Glomerular visceral epithelial cell (primary cell): ENCODE data around the gene KLC1.
A peak's percentile ranks its signal among the peaks of the same experiment; 100 is the strongest.
"Not testable (repeated sequence)": the region's sequence is repeated elsewhere in the genome, so short reads cannot be mapped to it uniquely, and the experiment has no call there.

Experiments
- DNase-seq: peaks from one replicate; pipeline ENCODE4 v3.0.0-alpha.2; 2016; ENCODE audit errors: extremely low spot score

The KLC1 gene

GRCh38 chr14:103628684-103629502 lies at the start of gene KLC1:
TSS of gene KLC1 (plus strand) at chr14:103629211. CDS start at chr14:103654565, 25,354 bp downstream.
- DNase-seq: peak; percentile 71

DNA sequence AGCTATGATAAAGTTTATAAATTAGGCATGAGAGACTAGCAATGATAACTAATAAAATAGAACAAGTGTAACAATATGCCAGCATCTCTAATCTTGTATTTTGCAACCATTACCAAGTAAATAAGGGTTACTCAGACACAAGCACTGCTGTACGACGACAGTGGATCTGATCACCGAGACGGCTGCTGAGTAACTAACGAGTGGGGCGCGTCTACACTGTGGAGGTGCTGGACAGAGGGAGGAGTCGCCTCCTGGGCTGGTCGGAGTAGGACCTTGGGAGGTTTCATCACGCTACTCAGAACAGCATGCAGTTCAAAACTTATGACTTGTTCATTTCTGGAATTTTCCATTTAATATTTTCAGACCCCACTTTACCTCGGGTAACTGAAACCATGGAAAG lies 47.8 kb upstream of the KLC1 start:
- DNase-seq: no peak

GRCh38 chr14:103581954-103582703 lies 46.9 kb upstream of the KLC1 start:
- no peak for DNase-seq

DNA sequence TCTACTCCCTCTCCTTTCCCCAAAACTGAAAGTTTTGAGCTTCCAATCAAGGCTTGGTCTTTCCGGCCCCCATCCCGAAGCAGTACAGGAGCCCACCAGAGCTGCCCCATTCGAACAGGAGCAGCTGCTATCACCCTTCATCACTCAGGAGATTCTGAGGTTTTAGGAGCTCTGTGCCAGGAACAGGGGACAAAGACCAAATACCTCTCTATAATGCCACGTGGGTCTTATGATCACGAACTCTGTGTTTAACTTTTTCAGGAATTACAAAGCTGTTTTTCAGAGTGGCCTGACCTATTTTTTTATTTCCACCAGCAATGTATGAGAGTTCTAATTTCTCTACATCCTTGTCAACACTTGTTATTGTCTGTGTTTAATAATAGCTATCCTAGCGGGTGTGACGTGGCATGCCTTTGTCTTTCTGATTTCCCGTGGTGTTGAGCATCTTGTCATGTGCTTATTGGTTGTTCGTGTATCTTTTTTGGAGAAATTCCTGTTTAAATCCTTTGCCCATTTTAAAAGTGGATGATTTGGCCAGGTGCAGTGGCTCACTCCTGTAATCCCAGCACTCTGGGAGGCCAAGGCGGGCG lies 44.6 kb upstream of the KLC1 start:
- no peak for DNase-seq

DNA sequence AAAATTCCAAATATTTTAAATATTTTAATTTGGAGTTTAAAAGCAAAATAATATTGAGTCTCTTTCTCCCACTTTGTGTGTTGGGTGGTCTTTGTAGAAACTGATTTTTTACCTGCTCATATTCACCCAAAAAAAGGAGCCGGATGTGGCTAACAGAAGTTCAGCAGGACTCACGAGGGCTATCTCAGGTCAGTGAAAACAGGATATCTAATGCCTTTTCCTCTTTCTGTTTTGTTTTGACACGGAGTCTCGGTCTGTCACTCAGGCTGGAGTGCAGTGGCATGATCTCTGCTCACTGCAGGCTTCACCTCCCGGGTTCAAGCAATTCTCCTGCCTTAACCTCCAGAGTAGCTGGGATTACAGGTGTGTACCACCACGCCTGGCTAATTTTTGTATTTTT lies 35.4 kb upstream of the KLC1 start:
- DNase-seq: no peak

GRCh38 chr14:103594265-103594664 lies 34.7 kb upstream of the KLC1 start:
- DNase-seq: no peak

GRCh38 chr14:103597623-103598377 lies 31.2 kb upstream of the KLC1 start:
- DNase-seq: peak; percentile 79

DNA sequence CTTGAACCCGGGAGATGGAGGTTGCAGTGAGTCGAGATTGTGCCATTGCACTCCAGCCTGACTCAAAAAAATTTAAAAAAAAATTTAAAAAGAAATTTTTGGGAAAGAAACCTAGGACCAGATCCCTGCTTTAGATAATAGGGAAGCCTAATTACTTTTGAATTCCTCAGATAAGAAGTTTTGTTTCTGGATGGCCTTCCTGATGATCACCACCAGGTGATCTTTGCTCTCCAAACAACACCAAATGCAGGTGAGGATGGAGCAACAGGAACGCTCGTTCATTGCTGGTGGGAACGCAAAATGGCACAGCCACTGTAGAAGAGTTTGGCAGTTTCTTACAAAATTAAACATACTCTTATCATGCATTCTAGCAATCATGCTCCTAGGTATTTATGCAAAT lies 28.5 kb upstream of the KLC1 start:
- DNase-seq: no peak

DNA sequence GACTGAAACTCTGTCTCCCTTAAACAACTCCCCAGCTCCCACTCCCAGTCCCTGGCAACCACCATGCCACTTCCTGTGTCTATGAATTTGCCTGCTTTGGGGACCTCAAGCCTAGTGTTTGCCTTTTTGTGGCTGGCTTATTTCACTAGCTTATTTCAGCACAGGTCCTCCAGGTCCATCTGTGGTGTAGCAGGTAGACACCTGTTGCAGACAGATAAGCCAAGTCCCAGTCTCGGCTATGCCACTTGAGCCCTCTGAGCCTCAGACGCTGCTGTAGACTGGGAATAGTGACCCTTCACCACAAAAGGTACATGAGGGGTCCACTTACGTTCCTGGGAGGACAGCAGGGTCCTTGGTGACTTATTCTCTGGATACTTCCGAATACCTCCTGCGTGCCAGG lies 24.4 kb upstream of the KLC1 start:
- DNase-seq: no peak

DNA sequence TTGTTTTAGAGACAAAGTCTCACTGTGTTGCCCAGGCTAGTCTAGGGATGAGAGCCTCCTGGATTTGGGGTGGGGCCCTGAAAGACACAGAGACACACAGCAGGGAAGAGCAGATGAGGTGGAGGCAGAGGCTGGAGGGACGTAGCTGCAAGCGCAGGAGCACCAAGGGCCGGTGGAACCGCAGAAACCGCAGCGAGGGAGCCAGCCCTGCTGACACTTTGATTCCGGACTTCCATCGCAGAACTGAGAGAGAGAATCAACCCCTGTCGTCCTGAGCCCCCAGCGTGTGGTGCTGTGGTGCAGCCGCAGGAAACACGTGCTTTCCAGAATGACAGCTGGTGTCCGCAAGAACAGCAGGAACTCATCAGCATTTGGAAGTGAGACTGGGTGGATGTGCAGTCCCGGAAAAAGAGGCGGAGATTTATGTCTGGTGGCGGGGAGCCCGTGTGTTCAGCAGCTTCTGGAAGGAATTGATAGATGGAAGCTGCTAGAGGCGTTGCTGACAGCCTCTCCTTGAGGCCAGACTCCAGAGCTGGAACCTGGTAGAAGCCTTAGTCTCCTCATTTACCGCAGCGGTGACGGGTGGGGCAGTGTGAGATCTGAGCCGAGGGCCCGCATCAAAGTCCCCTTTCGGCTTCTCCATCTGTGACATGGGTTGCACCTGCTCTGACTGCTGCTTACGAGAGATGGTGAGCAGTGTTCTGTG lies 21.9 kb upstream of the KLC1 start:
- DNase-seq: peak; percentile 84

DNA sequence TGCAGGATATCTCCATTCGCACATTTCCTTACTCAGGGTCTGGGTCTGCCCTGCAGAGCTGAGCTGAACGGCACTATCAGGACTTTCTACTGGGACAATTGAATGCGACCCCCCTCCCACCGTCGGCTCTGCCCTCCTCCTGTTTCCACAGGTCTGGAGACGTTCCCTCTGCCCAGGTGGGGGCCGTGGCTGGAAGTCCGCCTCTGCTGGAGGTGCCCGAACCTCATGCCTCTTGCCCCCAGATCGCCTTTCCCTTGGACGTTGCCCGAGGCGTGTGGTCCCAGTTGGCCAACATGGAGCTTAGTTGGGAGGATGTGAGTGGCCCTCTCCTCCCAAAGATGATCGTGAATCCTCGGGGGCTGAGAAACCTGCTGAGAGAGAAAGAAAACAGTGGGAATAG lies 21.2 kb upstream of the KLC1 start:
- no peak for DNase-seq

GRCh38 chr14:103609081-103609480 lies 19.9 kb upstream of the KLC1 start:
- DNase-seq: not testable (repeated sequence)

GRCh38 chr14:103611215-103611614 lies 17.8 kb upstream of the KLC1 start:
- DNase-seq: no peak

DNA sequence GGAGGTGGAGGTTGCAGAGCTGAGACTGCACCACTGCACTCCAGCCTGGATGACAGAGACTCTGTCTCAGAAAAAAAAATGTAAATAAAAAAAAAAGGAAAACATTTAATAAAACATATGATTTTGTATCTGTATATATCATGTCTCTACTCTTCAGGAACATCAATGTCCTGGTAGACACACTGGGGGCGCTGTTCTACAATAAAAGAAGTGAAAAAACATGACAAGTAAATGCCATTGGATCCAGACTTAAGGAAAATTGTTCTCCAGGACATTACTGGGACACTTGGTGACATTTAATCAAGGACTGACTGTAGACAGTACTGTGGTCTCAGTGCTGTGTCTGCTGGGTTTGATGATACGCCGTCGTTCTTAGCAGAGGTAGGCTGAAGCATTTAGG lies 15.5 kb upstream of the KLC1 start:
- DNase-seq: no peak

DNA sequence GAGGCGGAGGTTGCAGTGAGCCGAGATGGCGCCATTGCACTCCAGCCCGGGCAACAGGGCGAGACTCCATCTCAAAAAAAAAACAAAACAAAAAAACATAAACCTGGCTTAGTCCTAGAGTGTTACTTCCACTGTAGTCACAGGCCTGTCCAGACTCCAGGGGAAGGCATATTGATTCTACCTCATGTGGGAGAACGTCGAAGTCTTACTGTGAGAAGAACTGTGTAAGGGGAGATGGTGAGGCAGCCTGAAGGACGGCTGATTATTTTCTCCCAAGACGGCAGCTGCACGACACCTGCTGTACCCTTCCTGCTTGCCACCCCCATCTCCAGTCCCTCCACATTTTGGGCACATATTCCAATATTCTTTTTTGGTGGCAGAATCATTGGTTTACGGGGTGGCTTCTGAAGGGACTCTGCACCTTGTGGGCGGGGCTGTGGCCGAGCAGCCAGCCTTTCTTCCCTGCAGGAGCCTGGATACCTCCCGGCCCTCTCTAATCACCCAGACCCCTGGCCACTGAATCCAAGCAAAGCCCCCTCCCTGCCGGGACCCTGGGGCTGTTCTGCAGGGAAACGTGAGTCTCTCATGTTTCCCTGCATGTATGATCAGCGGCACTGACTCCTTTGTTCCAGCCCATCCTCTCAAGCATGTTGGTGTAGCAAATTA lies 12.2 kb upstream of the KLC1 start:
- DNase-seq: no peak

DNA sequence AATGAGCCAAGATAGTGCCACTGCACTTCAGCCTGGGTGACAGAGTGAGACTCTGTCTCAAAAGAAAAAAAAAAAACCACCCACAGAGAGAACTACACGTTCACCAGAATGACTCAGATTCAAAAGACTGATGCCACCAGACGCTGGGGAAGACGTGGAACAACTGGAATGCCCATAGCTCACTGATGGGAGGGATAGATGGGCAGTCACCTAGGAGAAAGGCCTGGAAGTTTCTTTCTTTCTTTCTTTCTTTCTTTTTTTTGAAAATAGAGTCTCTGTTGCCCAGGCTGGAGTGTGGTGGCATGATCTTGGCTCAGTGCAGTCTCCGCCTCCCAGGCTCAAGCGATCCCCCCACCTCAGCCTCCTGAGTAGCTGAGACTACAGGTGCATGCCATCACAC lies 10.0 kb upstream of the KLC1 start:
- peak; percentile 60 for DNase-seq

DNA sequence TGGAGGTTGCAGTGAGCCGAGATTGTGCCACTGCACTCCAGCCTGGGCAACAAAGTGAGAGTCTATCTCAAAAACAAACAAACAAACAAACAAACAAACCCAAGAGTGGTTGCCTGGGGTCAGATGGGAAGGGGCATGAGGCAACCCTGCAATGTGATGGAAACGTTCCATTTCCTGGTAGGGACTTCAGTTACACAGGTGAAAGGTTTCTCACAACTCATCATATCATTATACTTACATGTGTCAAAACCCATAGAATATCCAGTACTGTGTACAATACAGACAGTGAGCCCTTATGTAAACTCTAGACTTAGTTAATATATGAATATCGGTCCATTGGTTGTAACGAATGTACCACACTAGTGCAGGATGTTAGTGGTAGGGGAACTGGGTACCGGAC lies 7.2 kb upstream of the KLC1 start:
- DNase-seq: no peak

- DNase-seq: no peak
Measured at GRCh38 chr14:103623308-103623707, 5.7 kb upstream of the KLC1 start.

- DNase-seq: no peak
Measured at GRCh38 chr14:103623883-103624482, 5.0 kb upstream of the KLC1 start.

GRCh38 chr14:103624860-103625259 lies 4.2 kb upstream of the KLC1 start:
- DNase-seq: peak; percentile 69
